Measurements from ENCODE around the gene UAP1L1.

Gene UAP1L1

DNA sequence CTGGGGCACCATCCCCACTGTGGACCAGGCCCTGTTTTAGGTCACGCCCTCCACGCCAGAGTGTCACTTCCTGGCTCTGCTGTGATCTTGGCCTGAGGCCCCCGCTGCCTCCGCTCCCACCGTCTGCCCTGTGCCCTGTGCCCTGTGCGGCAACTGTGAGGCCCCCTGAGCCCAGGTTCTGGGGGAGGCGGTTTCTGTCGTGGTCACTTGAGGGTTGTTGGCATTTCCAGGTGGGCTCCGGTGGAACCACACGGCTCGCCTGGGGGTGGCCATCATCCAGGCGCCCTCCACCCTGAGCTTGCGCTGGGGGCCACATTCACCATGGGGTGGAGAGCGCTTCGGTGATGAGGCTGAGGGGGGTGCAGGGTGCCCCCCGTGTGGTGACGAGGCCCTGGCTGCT, 30.7 kb downstream of the UAP1L1 start:
- TF ChIP-seq CTCF (IDR thresholded peaks at IDR 0.05; ENCODE audit: low read depth, low read length): no peak
- no peak overlapping the region for H3K4me3 ChIP-seq (ENCODE audit: low read depth, low read length)

GRCh38 chr9:137108608-137109249, 31.4 kb downstream of the UAP1L1 start:
- no peak overlapping the region for H3K4me3 ChIP-seq (ENCODE audit: low read depth, low read length)
- TF ChIP-seq CTCF (IDR thresholded peaks at IDR 0.05; ENCODE audit: low read depth, low read length): no peak

DNA sequence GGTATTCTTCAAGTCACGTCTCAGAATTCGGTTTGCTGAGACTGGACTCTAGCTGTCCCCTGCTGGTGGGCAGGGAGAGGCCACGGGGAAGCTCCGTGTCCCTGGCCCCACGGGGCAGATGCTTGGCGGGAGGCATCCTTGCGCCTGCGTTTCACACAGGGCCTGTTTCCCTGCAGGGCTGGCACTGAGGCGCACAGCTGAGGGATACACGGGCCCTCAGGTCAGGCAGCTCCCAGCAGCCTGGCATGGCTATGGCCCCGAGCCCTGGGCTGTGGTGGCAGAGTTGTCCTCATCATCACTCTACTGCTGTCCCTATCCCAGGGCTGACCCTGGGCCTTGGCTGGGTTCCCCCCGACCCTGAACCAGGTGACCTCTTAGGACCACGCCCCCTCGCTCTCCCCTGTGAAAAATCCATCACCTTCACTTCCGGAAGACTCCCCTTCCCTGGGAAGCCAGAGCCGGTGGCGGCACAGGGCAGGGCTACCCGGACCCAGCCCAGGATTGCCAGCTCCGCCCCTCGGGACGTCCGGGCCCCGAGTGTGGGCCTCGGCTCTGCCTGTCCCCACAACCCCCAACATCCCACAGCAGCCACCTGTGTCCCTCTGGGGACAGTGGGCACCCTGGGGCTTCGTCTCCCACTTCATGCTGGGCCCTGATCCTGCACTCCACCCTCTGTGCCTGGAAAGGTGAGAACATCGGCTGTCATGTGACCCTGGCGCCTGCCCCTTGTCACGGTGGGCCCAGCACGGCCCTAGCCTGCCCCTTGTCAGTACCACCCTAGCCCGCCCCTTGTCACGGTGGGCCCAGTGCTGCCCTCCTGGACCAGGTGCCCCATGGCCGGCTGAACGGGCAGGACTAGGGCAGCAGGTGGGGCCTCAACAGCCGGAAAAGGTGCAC, 32.2 kb downstream of the UAP1L1 start:
- TF ChIP-seq CTCF (IDR thresholded peaks at IDR 0.05; ENCODE audit: low read depth, low read length): no peak
- no peak overlapping the region for H3K4me3 ChIP-seq (ENCODE audit: low read depth, low read length)

- no peak for TF ChIP-seq CTCF (IDR thresholded peaks at IDR 0.05; ENCODE audit: low read depth, low read length)
- no peak overlapping the region for H3K4me3 ChIP-seq (ENCODE audit: low read depth, low read length)
Observed at GRCh38 chr9:137110147-137110910, 33.0 kb downstream of the UAP1L1 start.

DNA sequence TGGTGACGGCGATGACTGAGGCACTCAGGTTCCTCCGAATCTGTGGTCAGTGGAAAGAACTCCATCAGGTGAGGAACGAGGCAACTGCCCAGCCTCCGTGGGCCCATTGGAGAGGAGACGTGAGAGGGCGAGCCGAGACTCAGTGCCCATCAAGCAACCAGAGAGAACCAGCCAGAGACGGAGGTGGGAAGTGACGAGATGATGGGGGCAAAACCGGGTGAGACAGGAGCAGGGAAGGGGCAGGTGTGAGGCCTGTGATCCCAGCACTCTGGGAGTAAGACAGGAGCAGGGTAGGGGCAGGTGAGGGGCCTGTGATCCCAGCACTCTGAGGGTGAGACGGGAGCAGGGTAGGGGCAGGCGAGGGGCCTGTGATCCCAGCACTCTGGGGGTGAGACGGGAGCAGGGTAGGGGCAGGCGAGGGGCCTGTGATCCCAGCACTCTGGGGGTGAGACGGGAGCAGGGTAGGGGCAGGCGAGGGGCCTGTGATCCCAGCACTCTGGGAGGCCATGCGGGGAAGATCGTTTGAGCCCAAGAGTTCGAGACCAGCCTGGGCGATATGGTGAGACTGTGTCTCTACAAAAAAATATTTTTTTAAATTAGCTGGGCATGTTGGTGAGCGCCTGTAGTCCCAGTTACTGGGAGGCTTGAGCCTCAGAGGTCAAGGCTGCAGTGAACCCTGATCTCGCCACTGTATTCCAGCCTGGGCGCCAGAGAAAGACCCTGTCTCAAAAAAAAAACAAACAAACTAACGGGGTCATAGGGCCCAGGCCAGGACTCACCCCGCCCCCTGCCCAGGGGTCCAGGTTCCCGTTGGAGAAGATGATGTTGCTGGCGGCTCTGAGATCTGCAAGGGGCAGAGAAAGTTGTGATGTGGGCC, 33.8 kb downstream of the UAP1L1 start:
- TF ChIP-seq CTCF (IDR thresholded peaks at IDR 0.05; ENCODE audit: low read depth, low read length): no peak
- H3K4me3 ChIP-seq (ENCODE audit: low read depth, low read length): no peak overlapping the region

- no peak for TF ChIP-seq CTCF (IDR thresholded peaks at IDR 0.05; ENCODE audit: low read depth, low read length)
- no peak overlapping the region for H3K4me3 ChIP-seq (ENCODE audit: low read depth, low read length)
Observed at GRCh38 chr9:137111788-137112563, 34.7 kb downstream of the UAP1L1 start.
